Measurements from ENCODE around the gene ADSS1. TPM values are rescaled to one million over a fixed set of nuclear protein-coding genes. Genes with fewer than 3 reads are reported as not detected.

The ADSS1 gene
- total RNA-seq, 1 experiment from 2014 or later: 0.52 TPM

DNA sequence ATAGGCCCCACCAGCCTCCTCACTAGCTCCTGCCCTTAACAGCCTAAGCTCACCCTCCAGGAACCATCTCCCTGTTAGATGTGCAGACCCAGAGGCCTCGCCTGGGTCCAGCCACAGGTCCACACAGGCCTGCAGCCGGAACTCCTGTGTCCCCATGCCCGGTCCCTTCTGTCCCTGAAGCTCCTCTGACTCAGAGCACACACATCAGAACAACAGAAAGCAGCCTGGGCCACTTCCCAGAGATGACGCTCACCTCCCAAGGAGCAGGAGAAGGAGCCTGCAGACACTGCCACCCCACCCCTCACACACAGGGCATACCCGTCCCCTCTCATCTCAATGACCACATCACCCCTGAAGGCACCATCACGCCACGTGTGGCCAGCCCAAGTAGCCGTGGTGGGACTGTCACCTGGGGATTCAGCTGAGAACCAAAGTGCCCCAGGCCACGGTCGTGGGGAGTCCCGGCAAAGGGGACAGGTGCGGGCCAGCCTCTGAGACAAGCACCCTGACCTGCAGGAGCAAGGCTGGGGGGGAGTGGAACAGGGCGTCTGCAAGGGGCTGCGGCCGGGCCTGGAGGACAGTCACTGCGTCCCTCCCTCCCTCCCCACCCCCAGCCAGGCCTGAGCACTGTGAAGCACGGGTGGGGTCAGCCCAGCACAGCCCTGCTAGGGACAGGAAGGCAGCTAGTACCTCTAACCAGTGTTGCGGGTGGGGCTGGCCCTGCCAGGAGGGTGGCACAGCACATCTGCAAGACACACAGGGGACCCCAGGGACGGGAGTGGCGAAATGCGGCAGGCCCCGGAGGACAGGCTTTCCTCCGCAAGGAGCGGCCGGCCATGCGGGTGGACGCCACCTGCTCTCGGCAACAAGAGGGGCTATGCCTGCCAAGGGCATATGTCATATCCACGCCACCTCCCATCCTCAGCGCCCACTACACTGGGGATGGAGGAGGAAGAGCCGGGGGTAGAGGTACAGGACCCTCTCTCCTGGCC lies 66.0 kb downstream of the ADSS1 start:
- no peak overlapping the region for H3K4me3 ChIP-seq (ENCODE audit: low read depth, low read length, poor library complexity, severe bottlenecking)
- H3K36me3 ChIP-seq (ENCODE audit: insufficient read depth, low read length, poor library complexity, severe bottlenecking): peaks cover 10% of the 10 kb centered on the region
- intact Hi-C loops (cut with micrococcal nuclease; ENCODE audit: unreplicated experiment): no loop called here
- no peak for DNase-seq (ENCODE audit: low spot score)
- H3K27ac ChIP-seq (ENCODE audit: low read depth, low read length, poor library complexity, severe bottlenecking): no peak overlapping the region
- BruUV-seq (replicated peaks): no TSS peak
- CTCF ChIA-PET: no interaction called here
- no peak for TF ChIP-seq EZH2 (IDR thresholded peaks at IDR 0.05; ENCODE audit: borderline replicate concordance, low read depth, low read length, poor library complexity, severe bottlenecking)
- TF ChIP-seq, protein P1, sequence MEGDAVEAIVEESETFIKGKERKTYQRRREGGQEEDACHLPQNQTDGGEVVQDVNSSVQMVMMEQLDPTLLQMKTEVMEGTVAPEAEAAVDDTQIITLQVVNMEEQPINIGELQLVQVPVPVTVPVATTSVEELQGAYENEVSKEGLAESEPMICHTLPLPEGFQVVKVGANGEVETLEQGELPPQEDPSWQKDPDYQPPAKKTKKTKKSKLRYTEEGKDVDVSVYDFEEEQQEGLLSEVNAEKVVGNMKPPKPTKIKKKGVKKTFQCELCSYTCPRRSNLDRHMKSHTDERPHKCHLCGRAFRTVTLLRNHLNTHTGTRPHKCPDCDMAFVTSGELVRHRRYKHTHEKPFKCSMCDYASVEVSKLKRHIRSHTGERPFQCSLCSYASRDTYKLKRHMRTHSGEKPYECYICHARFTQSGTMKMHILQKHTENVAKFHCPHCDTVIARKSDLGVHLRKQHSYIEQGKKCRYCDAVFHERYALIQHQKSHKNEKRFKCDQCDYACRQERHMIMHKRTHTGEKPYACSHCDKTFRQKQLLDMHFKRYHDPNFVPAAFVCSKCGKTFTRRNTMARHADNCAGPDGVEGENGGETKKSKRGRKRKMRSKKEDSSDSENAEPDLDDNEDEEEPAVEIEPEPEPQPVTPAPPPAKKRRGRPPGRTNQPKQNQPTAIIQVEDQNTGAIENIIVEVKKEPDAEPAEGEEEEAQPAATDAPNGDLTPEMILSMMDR (conservative IDR thresholded peaks at IDR 0.05; ENCODE audit: low read depth, low read length): no peak
- no peaks in the 10 kb centered on the region for H3K9me3 ChIP-seq (ENCODE audit: low read depth, low read length, poor library complexity, severe bottlenecking)
- no peaks in the 10 kb centered on the region for H3K27me3 ChIP-seq (replicated peaks; ENCODE audit: insufficient read depth, low read depth, low read length, poor library complexity)
- peaks cover 8% of the 10 kb centered on the region for H3K4me1 ChIP-seq (ENCODE audit: insufficient read depth, low read length, poor library complexity, severe bottlenecking)
- POLR2A ChIA-PET (ENCODE audit: low non-redundant PET): interaction anchor here (0.7 kb wide), 1 partner anchor 11 kb away, joined by 3 read pairs; no protein-coding TSS in a partner anchor

DNA sequence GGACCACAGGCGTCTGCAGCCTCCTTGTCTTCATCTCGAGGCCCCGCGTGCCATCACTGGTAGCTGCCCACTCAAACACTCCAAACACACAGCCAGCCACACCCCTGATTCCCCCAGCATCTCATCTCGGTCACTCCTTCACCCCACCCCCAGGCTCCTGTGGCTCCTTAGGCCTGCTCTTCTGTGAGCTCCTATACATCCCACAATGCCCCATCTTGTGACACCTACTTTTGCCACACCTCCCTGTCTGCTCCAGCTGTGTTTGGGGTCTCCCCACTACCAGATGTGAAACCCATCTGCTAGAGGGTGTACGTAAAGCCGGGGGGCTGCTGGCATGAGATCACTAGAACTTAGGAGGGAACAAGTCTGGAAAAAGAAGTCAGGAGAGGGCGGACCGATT lies 67.4 kb downstream of the ADSS1 start:
- DNase-seq (ENCODE audit: low spot score): no peak
- Histone ChIP-seq H3K9me3 (ENCODE audit: low read depth, low read length, poor library complexity, severe bottlenecking) (no peaks in the 10 kb centered on the region), H3K4me1 (ENCODE audit: insufficient read depth, low read length, poor library complexity, severe bottlenecking) (peaks cover 15% of the 10 kb centered on the region), H3K4me3 (ENCODE audit: low read depth, low read length, poor library complexity, severe bottlenecking) (no peak overlapping the region), H3K27me3 (replicated peaks; ENCODE audit: insufficient read depth, low read depth, low read length, poor library complexity) (no peaks in the 10 kb centered on the region), H3K27ac (ENCODE audit: low read depth, low read length, poor library complexity, severe bottlenecking) (no peak overlapping the region), H3K36me3 (ENCODE audit: insufficient read depth, low read length, poor library complexity, severe bottlenecking) (peaks cover 10% of the 10 kb centered on the region)
- BruUV-seq (replicated peaks): no TSS peak
- CTCF ChIA-PET: interaction anchor here (0.7 kb wide), 1 partner anchor 23 kb away, joined by 3 read pairs; no protein-coding TSS in a partner anchor
- intact Hi-C loops (cut with micrococcal nuclease; ENCODE audit: unreplicated experiment): no loop called here
- TF ChIP-seq, protein P1 (conservative IDR thresholded peaks at IDR 0.05; ENCODE audit: low read depth, low read length): no peak
- no peak for TF ChIP-seq EZH2 (IDR thresholded peaks at IDR 0.05; ENCODE audit: borderline replicate concordance, low read depth, low read length, poor library complexity, severe bottlenecking)
- POLR2A ChIA-PET (ENCODE audit: low non-redundant PET): interaction anchor here (0.6 kb wide), 1 partner anchor 37 kb away, joined by 4 read pairs; no protein-coding TSS in a partner anchor

DNA sequence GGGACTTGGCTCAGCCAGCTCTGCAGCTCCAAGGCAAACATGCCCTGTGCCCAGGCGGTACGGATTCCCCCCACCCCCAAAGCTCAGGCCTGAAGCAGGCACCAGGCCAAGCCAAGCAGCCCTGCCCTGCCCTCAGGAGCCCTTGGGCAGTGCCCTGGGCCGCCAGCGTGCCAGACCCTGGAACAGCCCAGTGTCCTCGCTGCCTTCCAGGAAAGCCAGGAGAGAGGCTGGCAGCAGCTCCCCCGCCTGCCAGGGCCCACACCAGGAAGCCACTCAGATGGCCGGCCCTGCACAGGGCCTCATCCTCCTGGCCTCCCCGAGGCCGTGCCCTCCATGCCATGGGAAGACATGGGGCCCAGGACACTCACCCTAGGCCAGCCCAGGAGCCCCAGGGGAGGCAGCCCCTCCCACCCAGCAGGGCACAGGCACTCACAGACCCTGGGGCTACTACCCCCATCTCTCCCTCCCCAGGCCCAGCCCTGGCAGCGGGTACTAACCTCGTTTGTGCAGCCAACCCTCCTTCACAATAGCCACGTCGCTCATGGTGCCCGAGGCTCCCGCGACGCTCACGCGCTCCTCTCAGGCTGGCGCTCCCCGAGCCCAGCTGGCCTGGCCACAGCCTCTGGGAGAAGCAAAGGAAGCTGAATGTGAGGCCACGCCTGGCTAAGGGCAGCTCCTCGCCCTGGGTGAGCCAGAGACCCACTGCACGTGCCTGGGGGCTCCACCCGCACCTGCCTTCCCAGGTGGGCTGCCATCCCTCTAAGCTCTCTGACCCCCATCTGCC lies 68.3 kb downstream of the ADSS1 start:
- BruUV-seq (replicated peaks): no TSS peak
- Histone ChIP-seq H3K4me3 (ENCODE audit: low read depth, low read length, poor library complexity, severe bottlenecking) (no peak overlapping the region), H3K27me3 (replicated peaks; ENCODE audit: insufficient read depth, low read depth, low read length, poor library complexity) (no peaks in the 10 kb centered on the region), H3K27ac (ENCODE audit: low read depth, low read length, poor library complexity, severe bottlenecking) (no peak overlapping the region), H3K9me3 (ENCODE audit: low read depth, low read length, poor library complexity, severe bottlenecking) (no peaks in the 10 kb centered on the region), H3K4me1 (ENCODE audit: insufficient read depth, low read length, poor library complexity, severe bottlenecking) (peaks cover 15% of the 10 kb centered on the region), H3K36me3 (ENCODE audit: insufficient read depth, low read length, poor library complexity, severe bottlenecking) (peaks cover 10% of the 10 kb centered on the region)
- intact Hi-C loops (cut with micrococcal nuclease; ENCODE audit: unreplicated experiment): no loop called here
- DNase-seq (ENCODE audit: low spot score): no peak
- CTCF ChIA-PET: interaction anchor here (0.7 kb wide), 1 partner anchor 24 kb away, joined by 3 read pairs; no protein-coding TSS in a partner anchor
- POLR2A ChIA-PET (ENCODE audit: low non-redundant PET): no interaction called here
- TF ChIP-seq, protein P1 (conservative IDR thresholded peaks at IDR 0.05; ENCODE audit: low read depth, low read length): no peak
- TF ChIP-seq EZH2 (IDR thresholded peaks at IDR 0.05; ENCODE audit: borderline replicate concordance, low read depth, low read length, poor library complexity, severe bottlenecking): no peak
